Fibroblast of pulmonary artery (primary cell): Measurements from ENCODE around the gene PRICKLE3.
"Not testable (repeated sequence)": the region's sequence is repeated elsewhere in the genome, so short reads cannot be mapped to it uniquely, and the experiment has no call there.

Source experiments
- DNase-seq: peaks from one replicate; pipeline ENCODE4 v3.0.0-alpha.2; 2010; ENCODE audit warnings: low read depth
- H3K4me3 ChIP-seq: replicated peaks from 2 replicates; pipeline ENCODE4 v1.5.1; 2011; ENCODE audit warnings: low read depth, mild to moderate bottlenecking, control low read depth, low read length, moderate library complexity
- TF ChIP-seq, protein P1 (sequence below): IDR thresholded peaks from 2 replicates; pipeline ENCODE4 v1.5.1; 2011; ENCODE audit warnings: mild to moderate bottlenecking, control low read depth, low read length, inconsistent platforms; ENCODE audit errors: missing control alignments

PRICKLE3 gene

DNA sequence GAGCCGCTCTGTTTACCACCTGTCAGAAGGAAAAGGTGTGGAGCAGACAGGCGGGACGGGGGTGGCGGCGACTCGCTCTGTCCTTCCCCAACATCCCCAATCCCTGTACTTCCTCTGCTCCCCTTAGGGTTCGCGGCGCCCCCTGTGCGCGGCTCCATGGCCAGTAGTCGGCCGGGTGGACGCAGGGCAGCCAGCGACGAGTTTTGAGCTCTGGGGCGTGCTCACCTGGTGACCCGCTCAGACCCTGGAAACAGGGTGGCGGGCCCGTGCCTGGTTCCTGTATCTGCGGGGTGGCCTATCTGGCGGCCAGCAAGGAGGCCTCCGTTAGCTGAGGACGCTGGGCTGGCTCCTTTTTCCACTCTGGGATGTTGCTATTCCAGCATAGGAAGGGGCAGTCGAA is 29.0 kb downstream of the PRICKLE3 start:
- TF ChIP-seq, protein P1, sequence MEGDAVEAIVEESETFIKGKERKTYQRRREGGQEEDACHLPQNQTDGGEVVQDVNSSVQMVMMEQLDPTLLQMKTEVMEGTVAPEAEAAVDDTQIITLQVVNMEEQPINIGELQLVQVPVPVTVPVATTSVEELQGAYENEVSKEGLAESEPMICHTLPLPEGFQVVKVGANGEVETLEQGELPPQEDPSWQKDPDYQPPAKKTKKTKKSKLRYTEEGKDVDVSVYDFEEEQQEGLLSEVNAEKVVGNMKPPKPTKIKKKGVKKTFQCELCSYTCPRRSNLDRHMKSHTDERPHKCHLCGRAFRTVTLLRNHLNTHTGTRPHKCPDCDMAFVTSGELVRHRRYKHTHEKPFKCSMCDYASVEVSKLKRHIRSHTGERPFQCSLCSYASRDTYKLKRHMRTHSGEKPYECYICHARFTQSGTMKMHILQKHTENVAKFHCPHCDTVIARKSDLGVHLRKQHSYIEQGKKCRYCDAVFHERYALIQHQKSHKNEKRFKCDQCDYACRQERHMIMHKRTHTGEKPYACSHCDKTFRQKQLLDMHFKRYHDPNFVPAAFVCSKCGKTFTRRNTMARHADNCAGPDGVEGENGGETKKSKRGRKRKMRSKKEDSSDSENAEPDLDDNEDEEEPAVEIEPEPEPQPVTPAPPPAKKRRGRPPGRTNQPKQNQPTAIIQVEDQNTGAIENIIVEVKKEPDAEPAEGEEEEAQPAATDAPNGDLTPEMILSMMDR: no peak
- DNase-seq: no peak

DNA sequence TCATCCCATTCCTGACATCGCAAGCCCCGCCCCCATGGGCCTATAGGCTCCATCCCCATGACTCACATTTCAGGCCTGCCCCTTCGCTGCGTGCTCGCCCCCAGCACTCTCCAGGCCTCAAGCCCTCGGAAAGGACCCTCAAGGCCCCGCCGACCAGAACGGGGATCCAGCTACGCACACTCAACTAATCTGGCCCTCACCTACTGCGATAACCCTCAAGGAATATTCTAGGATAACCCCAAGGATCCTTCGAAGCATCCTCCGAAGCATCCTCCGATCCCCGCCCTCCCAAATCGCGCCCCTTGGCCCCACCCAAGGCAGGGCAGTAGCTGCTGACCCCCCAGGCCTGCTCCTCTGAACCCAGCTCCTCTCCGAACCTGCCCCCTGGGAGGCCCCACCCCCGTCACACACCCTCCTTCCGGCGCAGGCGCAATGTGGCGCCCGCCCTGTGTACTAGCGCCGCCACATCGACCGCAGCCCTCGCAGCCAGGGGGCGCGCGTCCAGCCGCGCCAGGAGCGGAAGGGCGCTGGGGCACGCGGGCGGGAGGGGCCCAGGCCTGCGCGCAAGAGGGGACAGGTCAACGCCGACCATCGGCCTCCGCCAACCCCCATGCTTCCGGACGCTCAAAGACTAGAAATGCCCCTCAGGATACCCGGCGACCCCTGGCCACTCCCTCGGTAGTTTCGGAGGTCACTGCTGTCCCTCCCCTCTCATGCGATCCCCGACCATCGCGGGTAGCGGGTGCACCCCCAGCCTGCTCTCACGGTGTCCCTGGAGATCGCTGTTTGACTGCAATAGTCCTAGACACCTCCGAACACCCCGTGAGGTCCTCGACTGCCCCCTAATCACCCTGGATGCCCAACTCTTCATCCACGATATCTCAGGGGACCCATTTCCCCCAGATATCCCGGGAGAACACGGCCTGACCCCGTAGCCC is 30.0 kb downstream of the PRICKLE3 start:
- peak overlapping the region; percentile 56 for H3K4me3 ChIP-seq
- peak; percentile 88 for DNase-seq
- TF ChIP-seq, protein P1: peak; percentile 29

More for the DNA sequence above, 29.0 kb downstream of the PRICKLE3 start:
- H3K4me3 ChIP-seq: no peak overlapping the region

DNA sequence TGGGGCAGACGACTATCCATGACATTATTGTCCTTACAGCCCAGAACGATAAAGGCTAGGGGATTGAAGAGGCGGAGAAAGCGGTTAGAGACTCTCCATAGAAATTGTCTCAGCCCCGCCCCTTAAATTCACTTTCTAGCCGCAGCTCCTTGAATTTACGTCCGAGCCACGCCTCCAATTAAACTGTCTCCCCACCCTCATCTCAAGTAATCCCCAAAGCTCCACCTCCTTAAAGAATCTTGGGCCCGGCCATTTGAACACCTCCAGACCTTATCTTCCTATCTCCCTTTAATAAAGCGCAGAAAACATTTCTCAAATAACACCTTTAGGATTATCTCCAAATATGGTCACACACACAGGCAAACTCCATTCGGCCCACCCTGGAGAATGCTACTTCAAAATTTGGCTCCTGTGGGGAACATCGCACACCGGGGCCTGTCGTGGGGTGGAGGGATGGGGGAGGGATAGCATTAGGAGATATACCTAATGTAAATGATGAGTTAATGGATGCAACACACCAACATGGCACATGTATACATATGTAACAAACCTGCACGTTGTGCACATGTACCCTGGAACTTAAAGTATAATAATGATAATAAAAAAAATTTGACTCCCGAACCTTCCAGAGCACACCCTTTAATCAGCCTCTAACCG is 30.8 kb downstream of the PRICKLE3 start:
- H3K4me3 ChIP-seq: peak overlapping the region; percentile 56

DNA sequence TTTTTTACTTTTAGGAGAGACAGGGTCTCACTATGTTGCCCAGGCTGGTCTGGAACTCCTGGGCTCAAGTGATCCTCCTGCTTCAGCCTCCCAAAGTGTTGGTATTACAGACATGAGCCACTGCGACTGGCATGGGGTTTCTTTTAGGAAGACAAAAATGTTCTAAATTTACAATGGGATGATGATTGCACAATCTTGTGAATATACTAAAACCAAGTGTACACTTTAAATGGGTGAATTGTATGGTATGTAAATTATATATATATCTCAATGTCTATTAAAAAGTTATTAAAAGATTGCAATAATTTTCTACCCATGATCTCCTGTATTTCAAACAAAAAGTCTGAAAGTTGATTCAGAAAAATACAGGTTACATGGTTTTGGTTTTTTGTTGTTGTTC is 32.7 kb downstream of the PRICKLE3 start:
- H3K4me3 ChIP-seq: no peak overlapping the region
- DNase-seq: no peak
- TF ChIP-seq, protein P1: no peak

More for the DNA sequence above, 30.8 kb downstream of the PRICKLE3 start:
- TF ChIP-seq, protein P1: no peak
- peak; percentile 69 for DNase-seq

DNA sequence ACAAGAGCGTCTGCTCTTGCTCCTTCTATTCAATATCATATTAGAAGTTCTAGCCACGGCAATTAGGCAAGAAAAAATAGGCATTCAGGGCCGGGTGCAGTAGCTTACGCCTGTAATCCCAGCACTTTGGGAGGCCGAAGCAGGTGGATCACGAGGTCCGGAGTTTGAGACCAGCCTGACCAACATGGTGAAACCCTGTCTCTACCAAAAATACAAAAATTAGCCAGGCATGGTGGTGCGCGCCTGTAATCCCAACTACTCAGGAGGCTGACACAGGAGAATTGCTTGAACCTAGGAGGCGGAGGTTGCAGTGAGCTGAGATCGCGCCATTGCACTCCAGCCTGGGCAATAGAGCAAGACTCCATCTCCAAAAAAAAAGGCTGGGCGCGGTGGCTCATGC is 36.9 kb downstream of the PRICKLE3 start:
- DNase-seq, H3K4me3 ChIP-seq: not testable (repeated sequence)

DNA sequence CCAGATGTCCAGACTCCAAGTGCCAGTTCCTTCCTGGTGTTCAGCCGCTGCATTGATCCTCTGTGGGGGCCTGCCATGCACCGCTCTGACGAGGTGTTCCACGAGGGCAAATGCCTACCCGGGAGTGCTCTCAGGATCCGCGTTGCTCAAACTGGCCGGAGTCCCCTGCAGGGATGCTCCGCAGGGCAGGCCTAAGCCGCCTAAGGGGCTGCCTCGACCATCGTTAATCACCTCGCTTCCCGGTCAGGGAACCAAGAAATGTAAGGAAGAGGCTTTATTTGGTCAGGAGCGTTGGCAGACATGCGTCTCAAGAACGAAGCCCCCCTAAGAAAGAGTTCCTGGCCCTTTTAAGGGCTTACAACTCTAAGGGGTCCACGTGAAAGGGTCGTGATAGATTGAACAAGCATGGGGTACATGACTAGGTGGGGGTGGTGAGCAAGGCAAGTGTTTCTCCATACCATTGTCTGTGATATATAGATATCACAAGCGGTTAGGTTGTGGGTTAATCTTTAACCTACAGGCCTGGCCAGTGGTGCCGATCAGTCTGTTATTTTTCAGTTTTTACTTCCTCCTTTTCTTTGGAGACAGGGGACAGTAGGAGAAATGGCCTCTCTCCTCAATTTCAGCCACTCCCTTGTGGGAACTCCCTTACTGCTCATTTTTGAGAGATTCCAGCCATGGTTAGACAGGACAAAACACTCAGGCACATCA is 37.6 kb downstream of the PRICKLE3 start:
- not testable (repeated sequence) for DNase-seq, H3K4me3 ChIP-seq

DNA sequence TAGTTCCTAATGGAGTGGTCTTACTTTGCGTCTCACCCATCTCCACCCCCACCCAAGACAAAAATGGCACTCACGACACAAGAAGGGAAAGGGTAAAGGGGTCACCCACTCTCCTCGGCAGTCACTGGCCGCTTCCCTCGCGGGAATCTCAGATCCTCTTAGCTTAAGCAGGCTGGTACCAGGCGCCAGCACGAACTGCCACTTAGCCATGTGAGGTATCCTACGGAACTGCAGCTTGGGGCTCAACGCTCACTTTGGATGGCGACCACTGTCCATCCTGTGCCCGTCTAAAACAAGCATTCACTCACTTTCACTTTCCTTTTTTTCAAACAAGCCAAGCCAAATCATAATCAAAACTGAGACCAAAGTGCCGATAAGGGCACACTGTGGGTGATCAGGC is 38.2 kb downstream of the PRICKLE3 start:
- DNase-seq: no peak
- H3K4me3 ChIP-seq: no peak overlapping the region
- TF ChIP-seq, protein P1: no peak
